Measurements from ENCODE around the gene RNF44. TPM values are rescaled to one million over a fixed set of nuclear protein-coding genes. Genes with fewer than 3 reads are reported as not detected.

The RNF44 gene
- total RNA-seq: 9.6 and 12.3 TPM in 2 replicates

GRCh38 chr5:176536902-176537553, at the start of gene RNF44:
Gene RNF44, minus strand, starts transcription at chr5:176537402. Its CDS starts 4,930 bp downstream, at chr5:176532472.

DNA sequence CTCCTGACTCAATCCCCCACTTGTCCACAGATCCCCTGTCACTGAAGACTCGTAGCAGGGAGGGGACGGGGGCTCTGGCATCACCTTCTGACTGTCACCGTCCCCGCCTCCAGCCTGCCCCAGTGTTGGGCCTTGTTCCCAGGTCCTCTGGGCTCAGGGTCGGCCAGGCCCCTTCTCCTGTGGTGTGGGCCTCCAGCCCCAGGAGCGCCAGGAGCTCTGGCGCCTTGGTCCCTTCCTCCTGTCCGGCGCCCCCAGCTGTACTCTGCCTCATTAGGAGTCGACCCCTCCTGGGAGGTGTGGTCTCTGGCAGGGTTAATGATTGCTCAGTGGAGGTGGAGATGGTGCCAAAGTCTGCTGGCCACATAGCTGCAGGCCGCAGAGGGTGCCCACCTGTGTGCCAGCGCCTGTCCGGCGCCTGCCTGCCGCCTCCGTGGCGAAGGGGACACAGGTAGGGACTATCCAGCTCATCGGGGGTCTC, 11.8 kb upstream of the RNF44 start, which contains the start of gene CDHR2:
Gene CDHR2 (plus strand): TSS at position 376 of the 478 bp plus-strand sequence. CDS start 16,011 bp downstream, outside the sequence.

Small RNA genes lying within 50 kb of the gene (small RNA-seq; reads per million reads assigned to genes)
- not detected for gene RF00019
- gene RN7SL684P: not detected

Other genes starting within 250 kb of the RNF44 start
- 101 and 137 TPM in 2 replicates for gene KIAA1191, start 175.6 kb downstream of the RNF44 start, total RNA-seq
- 8.4 and 11.3 TPM in 2 replicates for gene ARL10, start 171.9 kb downstream of the RNF44 start, total RNA-seq
- gene NOP16, start 148.8 kb downstream of the RNF44 start, total RNA-seq: 35.1 and 42.0 TPM in 2 replicates
- 37.5 and 46.7 TPM in 2 replicates for gene HIGD2A, start 148.7 kb downstream of the RNF44 start, total RNA-seq
- 93.0 and 116 TPM in 2 replicates for gene CLTB, start 120.9 kb downstream of the RNF44 start, total RNA-seq
- gene FAF2, start 89.0 kb downstream of the RNF44 start, total RNA-seq: 49.3 and 56.4 TPM in 2 replicates
- gene CDHR2, start 11.9 kb upstream of the RNF44 start, total RNA-seq: not detected in 2 replicates
- gene GPRIN1, start 72.8 kb upstream of the RNF44 start, total RNA-seq: 7.2 and 7.7 TPM in 2 replicates
- gene SNCB, start 93.1 kb upstream of the RNF44 start, total RNA-seq: 0.27 TPM in 1 of 2 replicates, not detected in the other
- gene EIF4E1B, start 93.3 kb upstream of the RNF44 start, total RNA-seq: not detected in 2 replicates
- 36.4 and 43.9 TPM in 2 replicates for gene TSPAN17, start 110.1 kb upstream of the RNF44 start, total RNA-seq

All from thoracic aorta endothelial cell (primary cell).